Measurements from ENCODE around the gene FOXP1.

GRCh38 chr3:70996082-70996481 lies 587.4 kb downstream of the FOXP1 start:
- TF ChIP-seq POLR2A (IDR thresholded peaks at IDR 0.05) = no peak
- TF ChIP-seq CTCF (IDR thresholded peaks at IDR 0.05 in 4 of 5, conservative IDR thresholded peaks at IDR 0.05 in 1 of 5) = no peak
